Common myeloid progenitor, CD34-positive (primary cell): ENCODE data around the gene FGF12.
"Not testable (repeated sequence)": the region's sequence is repeated elsewhere in the genome, so short reads cannot be mapped to it uniquely, and the experiment has no call there.

Source experiments
- CTCF ChIA-PET: fragments of 350-600 bp; sonication (Branson Sonifier 250); formaldehyde crosslinking; loops from one replicate; lab custom pipeline; 2021; ENCODE audit warnings: antibody characterized with exemption; lab: Charles Lee
- POLR2A ChIA-PET: fragments of 350-600 bp; sonication (Branson Sonifier 250); formaldehyde crosslinking; loops from one replicate; lab custom pipeline; 2021; ENCODE audit warnings: antibody characterized with exemption; lab: Charles Lee
- DNase-seq, 3 donors: peaks; one replicate each; pipeline versions ENCODE4 v3.0.0 to v3.0.0-alpha.2; 2013
- H3K27ac ChIP-seq, 2 experiments: 1 replicate in 1 of 2; 2 replicates in 1 of 2; pipeline ENCODE4 v1.7.0; 2013; ENCODE audit warnings: inconsistent platforms in 2 of 2, low read length in 2 of 2, mild to moderate bottlenecking in 2 of 2, low read depth in 1 of 2, moderate library complexity in 1 of 2; ENCODE audit not compliant: severe bottlenecking in 2 of 2, insufficient read depth in 1 of 2, poor library complexity in 1 of 2
- H3K27me3 ChIP-seq, 5 experiments: replicated peaks in 2 of 5; 1 replicate in 3 of 5; 2 replicates in 2 of 5; pipeline versions ENCODE4 v1.6.1 to v1.7.0; 2013; ENCODE audit warnings: low read length in 4 of 5, mild to moderate bottlenecking in 2 of 5, moderate library complexity in 2 of 5, inconsistent platforms in 1 of 5; ENCODE audit not compliant: insufficient read depth in 5 of 5, control insufficient read depth in 4 of 5
- H3K36me3 ChIP-seq, 4 experiments: 1 replicate in 2 of 4; 2 replicates in 2 of 4; pipeline versions ENCODE4 v1.6.1 to v1.7.0; 2013; ENCODE audit warnings: low read length in 3 of 4, control low read depth in 1 of 4, mild to moderate bottlenecking in 1 of 4; ENCODE audit not compliant: control insufficient read depth in 4 of 4, insufficient read depth in 4 of 4
- H3K4me1 ChIP-seq, 4 experiments: 1 replicate in 3 of 4; 2 replicates in 1 of 4; pipeline versions ENCODE4 v1.6.1 to v1.7.1; 2013; ENCODE audit warnings: low read length in 3 of 4, mild to moderate bottlenecking in 3 of 4, control low read depth in 1 of 4, inconsistent platforms in 1 of 4, moderate library complexity in 1 of 4; ENCODE audit not compliant: control insufficient read depth in 4 of 4, insufficient read depth in 4 of 4; ENCODE audit errors: control extremely low read depth in 1 of 4
- H3K4me3 ChIP-seq, 7 experiments: 1 replicate in 4 of 7; 2 replicates in 3 of 7; pipeline versions ENCODE4 v1.5.1 to v1.7.0; 2013; ENCODE audit warnings: mild to moderate bottlenecking in 7 of 7, low read length in 6 of 7, moderate library complexity in 6 of 7, inconsistent platforms in 2 of 7, low read depth in 2 of 7, control low read depth in 1 of 7; ENCODE audit not compliant: insufficient read depth in 4 of 7, control insufficient read depth in 1 of 7; ENCODE audit errors: extremely low read depth in 1 of 7
- H3K9me3 ChIP-seq, 5 experiments: 1 replicate in 4 of 5; 2 replicates in 1 of 5; pipeline versions ENCODE4 v1.6.1 to v1.7.1; 2013; ENCODE audit warnings: low read length in 4 of 5, mild to moderate bottlenecking in 2 of 5, inconsistent platforms in 1 of 5, low read depth in 1 of 5, moderate library complexity in 1 of 5; ENCODE audit not compliant: control insufficient read depth in 4 of 5, insufficient read depth in 2 of 5; ENCODE audit errors: control extremely low read depth in 1 of 5
- WGBS: methylation state at CpG from one replicate; pipeline ENCODE4 v1.1.5; 2013; ENCODE audit not compliant: insufficient coverage; 5-methylcytosine and 5-hydroxymethylcytosine counted together

The FGF12 gene

DNA sequence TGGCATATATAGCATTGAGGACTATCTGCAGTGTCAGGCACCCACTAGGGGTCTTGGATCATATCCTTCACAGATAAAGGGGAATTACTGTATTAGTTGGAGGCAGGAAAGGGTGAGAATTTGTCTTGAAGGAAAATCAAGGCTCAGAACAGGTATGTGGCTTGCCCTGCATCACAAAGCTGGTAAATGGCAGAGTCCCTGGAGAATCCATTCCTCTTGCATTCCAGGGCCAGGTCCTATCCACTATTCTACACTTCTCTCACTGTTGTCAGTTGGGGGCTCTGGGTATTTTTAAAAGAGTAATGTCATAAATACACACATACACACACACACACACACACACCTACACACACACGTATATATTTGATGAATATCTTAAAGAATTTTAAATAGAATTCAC, 19.8 kb upstream of the FGF12 start:
- H3K9me3 ChIP-seq: peaks cover 0 to 3% (median 0%) of the 10 kb centered on the region in 5 experiments
- no peaks in the 10 kb centered on the region for H3K36me3 ChIP-seq
- no peak overlapping the region for H3K27ac ChIP-seq
- no peaks in the 10 kb centered on the region for H3K4me1 ChIP-seq
- H3K27me3 ChIP-seq: peaks cover 0 to 2% (median 0%) of the 10 kb centered on the region in 5 experiments
- DNase-seq: no peak
- H3K4me3 ChIP-seq: no peak overlapping the region
- no CpG with 5 or more reads among the region's 1 CpG for WGBS
- ChIA-PET POLR2A (no interaction called here), CTCF (no interaction called here)

DNA sequence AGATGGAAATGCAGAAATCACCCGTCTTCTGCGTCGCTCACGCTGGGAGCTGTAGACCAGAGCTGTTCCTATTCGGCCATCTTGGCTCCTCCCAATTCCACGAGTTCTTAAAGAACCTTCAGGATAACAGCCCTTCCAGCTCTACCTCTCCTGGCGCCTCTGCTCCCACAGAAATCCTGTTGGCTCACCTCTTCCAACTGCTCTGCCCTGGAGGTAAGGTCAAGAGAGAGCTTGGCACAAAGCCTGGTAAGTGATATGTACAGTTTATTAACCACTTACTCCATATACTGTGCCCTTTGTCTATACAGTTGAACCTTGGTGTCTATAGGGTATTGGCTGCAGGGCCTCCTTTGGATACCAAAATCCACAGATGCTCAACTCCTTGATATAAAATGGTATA, 17.8 kb upstream of the FGF12 start:
- H3K9me3 ChIP-seq: peaks cover 0 to 3% (median 0%) of the 10 kb centered on the region in 5 experiments
- no peaks in the 10 kb centered on the region for H3K36me3 ChIP-seq
- H3K4me1 ChIP-seq: no peaks in the 10 kb centered on the region
- CTCF ChIA-PET: no interaction called here
- H3K27ac ChIP-seq: no peak overlapping the region
- DNase-seq: no peak
- 100% methylated on average over 1 of the region's 7 CpGs for WGBS
- H3K27me3 ChIP-seq: peaks cover 0 to 2% (median 0%) of the 10 kb centered on the region in 5 experiments
- POLR2A ChIA-PET: no interaction called here
- no peak overlapping the region for H3K4me3 ChIP-seq

DNA sequence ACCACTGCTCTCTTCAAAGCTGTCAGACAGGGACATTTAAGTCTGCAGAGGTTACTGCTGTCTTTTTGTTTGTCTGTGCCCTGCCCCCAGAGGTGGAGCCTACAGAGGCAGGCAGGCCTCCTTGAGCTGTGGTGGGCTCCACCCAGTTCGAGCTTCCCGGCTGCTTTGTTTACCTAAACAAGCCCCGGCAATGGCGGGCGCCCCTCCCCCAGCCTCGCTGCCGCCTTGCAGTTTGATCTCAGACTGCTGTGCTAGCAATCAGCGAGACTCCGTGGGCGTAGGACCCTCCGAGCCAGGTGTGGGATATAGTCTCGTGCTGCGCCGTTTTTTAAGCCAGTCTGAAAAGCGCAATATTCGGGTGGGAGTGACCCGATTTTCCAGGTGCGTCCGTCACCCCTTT, 17.3 kb upstream of the FGF12 start:
- H3K27ac ChIP-seq, H3K27me3 ChIP-seq, H3K36me3 ChIP-seq, DNase-seq, H3K4me3 ChIP-seq, H3K4me1 ChIP-seq, H3K9me3 ChIP-seq, POLR2A ChIA-PET, CTCF ChIA-PET: not testable (repeated sequence)
- WGBS: no CpG with 5 or more reads among the region's 19 CpGs

DNA sequence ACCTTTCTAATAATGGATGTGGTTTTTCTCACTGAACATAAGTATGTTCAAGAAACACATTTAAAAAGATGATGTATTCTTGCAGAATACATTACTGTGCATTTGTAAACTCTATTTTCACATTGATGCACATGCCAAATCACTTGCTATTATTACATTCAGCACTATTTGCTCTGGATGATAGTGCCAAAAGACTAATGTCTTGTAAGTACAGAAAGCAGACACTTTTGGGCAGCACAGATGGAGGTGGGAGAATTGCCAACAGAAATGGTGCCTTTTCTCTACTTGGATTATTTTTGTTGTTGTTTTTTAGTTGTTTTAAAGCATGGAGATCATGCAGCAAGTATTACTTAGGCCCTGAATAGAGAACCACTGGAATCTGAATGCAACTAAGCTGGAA, 10.2 kb upstream of the FGF12 start:
- H3K27me3 ChIP-seq: no peaks in the 10 kb centered on the region
- H3K27ac ChIP-seq: no peak overlapping the region
- no peak for DNase-seq
- H3K9me3 ChIP-seq: no peaks in the 10 kb centered on the region
- CTCF ChIA-PET: no interaction called here
- no peak overlapping the region for H3K4me3 ChIP-seq
- POLR2A ChIA-PET: no interaction called here
- H3K4me1 ChIP-seq: no peaks in the 10 kb centered on the region
- no peaks in the 10 kb centered on the region for H3K36me3 ChIP-seq

DNA sequence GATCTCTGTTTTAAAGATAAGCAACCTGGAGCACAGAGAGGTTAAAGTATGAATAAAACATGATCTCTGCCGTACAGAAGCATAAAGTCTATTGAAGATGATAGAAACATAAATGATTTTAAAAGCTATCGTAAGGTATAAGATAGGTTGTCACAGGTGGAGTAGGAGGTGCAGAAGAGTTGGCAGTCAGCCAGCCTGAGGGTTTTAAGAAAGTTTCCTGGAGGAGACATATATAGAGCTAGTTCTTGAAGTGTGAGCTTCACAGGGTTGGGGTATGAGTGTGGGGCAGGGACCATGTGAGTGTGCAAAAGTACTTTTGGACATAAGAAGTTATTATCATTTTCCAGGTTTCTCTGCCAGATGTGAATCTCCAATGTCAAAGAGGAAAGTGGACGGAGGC, 3.9 kb upstream of the FGF12 start:
- H3K36me3 ChIP-seq: no peaks in the 10 kb centered on the region
- ChIA-PET POLR2A (no interaction called here), CTCF (interaction anchor here (0.7 kb wide), 1 partner anchor 14 kb away, joined by 3 read pairs; no protein-coding TSS in a partner anchor)
- no peak overlapping the region for H3K4me3 ChIP-seq
- H3K27me3 ChIP-seq: peaks cover 7 to 29% (median 8%) of the 10 kb centered on the region in 5 experiments
- H3K4me1 ChIP-seq: peaks cover 0 to 2% (median 0%) of the 10 kb centered on the region in 4 experiments
- DNase-seq: no peak
- H3K9me3 ChIP-seq: peaks cover 0 to 1% (median 0%) of the 10 kb centered on the region in 5 experiments
- 100% methylated on average over 2 of the region's 3 CpGs for WGBS
- no peak overlapping the region for H3K27ac ChIP-seq

DNA sequence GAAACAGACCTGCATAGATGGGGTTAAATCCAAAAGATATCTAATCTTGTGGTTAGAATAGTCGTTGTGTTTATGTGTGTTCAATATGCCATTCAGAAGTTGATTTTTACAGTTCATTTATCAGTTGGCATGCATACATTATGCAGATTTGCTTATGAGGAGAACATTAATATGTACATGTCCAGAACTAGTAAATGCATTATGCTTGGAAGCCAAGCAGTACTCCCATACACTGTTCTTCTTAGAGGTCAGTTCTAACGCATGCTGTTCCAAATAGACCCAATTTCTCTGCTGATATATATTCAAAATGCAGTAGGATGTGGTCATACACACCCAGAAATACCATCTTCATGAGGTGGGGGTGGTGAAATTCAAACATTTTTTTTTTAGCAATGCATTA, 956 bp downstream of the FGF12 start:
- Histone ChIP-seq H3K4me3 (no peak overlapping the region), H3K4me1 (peaks cover 0 to 2% (median 0%) of the 10 kb centered on the region in 4 experiments), H3K27ac (no peak overlapping the region), H3K27me3 (peaks cover 7 to 32% (median 9%) of the 10 kb centered on the region in 5 experiments), H3K9me3 (peaks cover 0 to 1% (median 0%) of the 10 kb centered on the region in 5 experiments), H3K36me3 (no peaks in the 10 kb centered on the region)
- CTCF ChIA-PET: no interaction called here
- POLR2A ChIA-PET: no interaction called here
- WGBS: 40% methylated on average over 1 of the region's 2 CpGs
- no peak for DNase-seq

DNA sequence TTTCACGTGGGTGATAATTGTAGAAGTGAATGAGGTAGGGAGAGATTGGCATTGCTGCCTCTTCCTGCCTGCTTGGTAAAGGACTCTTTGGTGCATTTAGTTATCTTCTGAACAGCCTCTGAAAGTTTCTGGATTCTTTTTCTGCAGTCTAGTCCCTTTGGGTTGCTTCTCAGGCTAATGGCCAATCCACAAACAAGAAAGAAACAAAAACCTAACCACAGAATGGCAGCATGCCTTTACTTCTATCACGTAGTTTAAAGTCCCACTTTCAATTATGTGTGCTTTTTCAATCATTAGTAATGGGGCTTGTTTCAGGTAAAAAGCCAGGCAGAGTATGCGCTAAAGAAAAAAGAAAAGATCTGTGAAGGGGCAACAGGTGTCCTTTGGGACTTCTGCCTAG, 7.4 kb downstream of the FGF12 start:
- CTCF ChIA-PET: no interaction called here
- no peak for DNase-seq
- POLR2A ChIA-PET: no interaction called here
- Histone ChIP-seq H3K4me3 (no peak overlapping the region), H3K9me3 (no peaks in the 10 kb centered on the region), H3K36me3 (no peaks in the 10 kb centered on the region), H3K27ac (no peak overlapping the region), H3K4me1 (no peaks in the 10 kb centered on the region), H3K27me3 (no peaks in the 10 kb centered on the region)
- WGBS: 90% methylated on average over 2 of the region's 3 CpGs
